Right cardiac atrium (tissue), 5 donors: ENCODE measurements around the gene TP73. TPM values are rescaled to one million over a fixed set of nuclear protein-coding genes. Genes with fewer than 3 reads are reported as not detected.

ENCODE experiments used
- ATAC-seq, 2 donors: fragments of 200-7000 bp; cut with Tn5 transposase; one replicate each; pipeline versions ENCODE4 v1.8.0 to v1.9.1; 2020; ENCODE audit warnings: moderate library complexity in 2 of 2, mild to moderate bottlenecking in 1 of 2
- DNase-seq, 3 donors: peaks; one replicate each; pipeline ENCODE4 v3.0.0-alpha.2; 2020
- H3K27ac ChIP-seq: one replicate; pipeline ENCODE4 v1.5.1; 2013; ENCODE audit warnings: mild to moderate bottlenecking, low read length, control low read depth, moderate library complexity
- H3K27me3 ChIP-seq: one replicate; pipeline ENCODE4 v1.6.1; 2013; ENCODE audit not compliant: control insufficient read depth, insufficient read depth
- H3K4me1 ChIP-seq: one replicate; pipeline ENCODE4 v1.6.1; 2013; ENCODE audit warnings: low read length; ENCODE audit not compliant: control insufficient read depth, insufficient read depth
- H3K4me3 ChIP-seq: one replicate; pipeline ENCODE4 v1.5.1; 2013; ENCODE audit warnings: low read length, control low read depth
- H3K9me3 ChIP-seq: one replicate; pipeline ENCODE4 v1.6.1; 2013; ENCODE audit warnings: low read length; ENCODE audit not compliant: control insufficient read depth
- WGBS: extraction: QIAGEN DNeasy Blood & Tissue Kit; methylation state at CpG from one replicate; pipeline ENCODE4 v1.1.7; 2013; 5-methylcytosine and 5-hydroxymethylcytosine counted together
- intact Hi-C, 4 donors: fragments of 100-400 bp; cut with DNase I; formaldehyde crosslinking; loops; one replicate each; pipeline versions ENCODE4 v1.11.0 to v1.14.0; 2022 to 2023
- polyA plus RNA-seq: library from polyadenylated mRNA; stranded (reverse); fragments of 200-250 nt; gene quantifications from one replicate; pipeline ENCODE4 v1.2.3, GENCODE V29; 2013
- total RNA-seq, 4 donors: library from RNA; stranded (reverse); fragmentation: NEBNext Ultra II Directional; extraction: Animal tissue kit (Norgen Biotek cat#: 25700); gene quantifications; one replicate each; pipeline ENCODE4 v1.2.1, GENCODE V29; 2021
- donor health status: healthy with polysubstance abuse.
- donor health status: DM: no; HTN: yes; CAD: no.
- donor health status: DM: no; HTN: no; CAD: no.
- donor health status: DM: no; HTN: yes; CAD: no; lungs with severe emphysema.
- donor health status: DM: yes; HTN: yes; CAD: no.

TP73 gene
- total and polyA plus RNA-seq, 5 donors, result 0.07 to 0.18 TPM; not detected in 3

DNA sequence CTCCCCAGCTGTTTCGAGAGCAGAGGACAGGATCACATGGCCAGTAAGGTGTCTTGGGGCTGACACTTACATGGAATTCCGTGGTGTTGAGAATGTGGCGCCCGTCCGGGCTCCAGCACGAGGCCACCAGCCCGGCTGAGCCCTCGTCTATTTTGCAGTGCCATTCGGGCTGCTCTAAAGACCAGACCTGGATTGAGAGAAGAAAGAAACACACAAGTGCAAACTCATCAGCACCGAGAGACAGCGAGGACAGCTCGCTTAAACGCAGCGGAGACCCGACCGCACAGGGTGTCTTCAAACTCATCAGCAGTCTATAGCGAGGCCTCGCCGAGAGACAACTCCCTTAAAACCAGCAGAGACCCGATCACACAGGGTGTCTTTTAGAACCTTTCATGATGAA is 5.7 kb upstream of the TP73 start:
- Histone ChIP-seq H3K9me3 (no peaks in the 10 kb centered on the region), H3K4me1 (no peaks in the 10 kb centered on the region), H3K4me3 (no peak overlapping the region), H3K27me3 (no peaks in the 10 kb centered on the region), H3K27ac (no peak overlapping the region)
- WGBS, result 93% methylated on average over 20 of the region's 20 CpGs
- intact Hi-C loops, result no loop called here
- ATAC-seq (no peak), DNase-seq (no peak)

- H3K27me3 ChIP-seq, result no peaks in the 10 kb centered on the region
- H3K4me3 ChIP-seq, result peak within 1 kb of the TSS; percentile 78
- peak within 1 kb of the TSS; percentile 48 for H3K27ac ChIP-seq
- intact Hi-C loops, result no loop called here
- 3% methylated on average over 60 of the region's 60 CpGs for WGBS
- H3K4me1 ChIP-seq, result no peaks in the 10 kb centered on the region
- DNase-seq (peak; percentile 92 to 97 (median 95)), ATAC-seq (peak; percentile 92 to 94)
- H3K9me3 ChIP-seq, result no peaks in the 10 kb centered on the region
These were observed 2.7 kb upstream of the TP73 start, which contains the start of gene WRAP73 for GRCh38 chr1:3649342-3650247. TSS of gene WRAP73 (minus strand) at chr1:3650103. CDS start at chr1:3649999, 104 bp downstream.

DNA sequence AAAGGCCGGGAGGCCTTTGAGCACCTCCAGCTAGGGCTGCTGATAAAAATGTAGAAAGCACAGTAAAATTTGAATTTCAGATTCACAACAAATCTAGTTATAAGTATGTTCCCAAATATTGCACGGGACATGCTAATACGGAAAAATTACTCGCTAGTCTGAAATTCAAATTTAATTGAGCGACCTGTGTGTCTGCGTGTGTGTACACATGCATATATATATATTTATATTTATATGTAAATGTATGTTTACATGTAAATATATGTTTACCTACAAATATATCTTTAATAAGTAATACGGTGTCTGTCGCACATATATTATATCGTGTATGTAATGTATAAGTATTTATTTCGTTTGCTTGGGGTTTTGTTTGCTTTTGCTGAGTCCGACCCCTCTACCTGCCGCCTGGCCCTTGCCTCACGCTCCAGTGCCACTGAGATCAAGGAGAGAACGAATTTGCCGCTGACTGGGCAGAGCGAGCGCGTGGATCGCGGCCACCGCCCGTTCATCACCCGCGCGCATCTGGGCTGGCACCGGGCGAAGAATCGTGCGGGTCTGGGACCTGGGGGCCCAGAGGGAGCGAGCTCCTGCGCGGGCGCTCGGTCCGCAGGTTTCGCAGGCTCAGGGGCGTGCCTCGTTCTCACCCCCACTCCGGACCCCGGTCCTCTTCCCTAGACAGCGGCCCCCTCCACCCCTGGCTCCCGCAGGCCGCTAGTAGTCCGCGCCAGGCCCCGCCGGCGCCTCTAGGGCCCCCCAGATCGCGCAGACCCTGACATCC is 1.9 kb upstream of the TP73 start:
- peak overlapping the region; percentile 78 for H3K4me3 ChIP-seq
- intact Hi-C loops, result no loop called here
- WGBS, result 9% methylated on average over 50 of the region's 50 CpGs
- no peaks in the 10 kb centered on the region for H3K27me3 ChIP-seq
- peak in 1 of 3 donors; percentile 58 for DNase-seq
- H3K4me1 ChIP-seq, result no peaks in the 10 kb centered on the region
- H3K9me3 ChIP-seq, result no peaks in the 10 kb centered on the region
- H3K27ac ChIP-seq, result no peak overlapping the region
- ATAC-seq, result peak in 1 of 2 donors; percentile 4

DNA sequence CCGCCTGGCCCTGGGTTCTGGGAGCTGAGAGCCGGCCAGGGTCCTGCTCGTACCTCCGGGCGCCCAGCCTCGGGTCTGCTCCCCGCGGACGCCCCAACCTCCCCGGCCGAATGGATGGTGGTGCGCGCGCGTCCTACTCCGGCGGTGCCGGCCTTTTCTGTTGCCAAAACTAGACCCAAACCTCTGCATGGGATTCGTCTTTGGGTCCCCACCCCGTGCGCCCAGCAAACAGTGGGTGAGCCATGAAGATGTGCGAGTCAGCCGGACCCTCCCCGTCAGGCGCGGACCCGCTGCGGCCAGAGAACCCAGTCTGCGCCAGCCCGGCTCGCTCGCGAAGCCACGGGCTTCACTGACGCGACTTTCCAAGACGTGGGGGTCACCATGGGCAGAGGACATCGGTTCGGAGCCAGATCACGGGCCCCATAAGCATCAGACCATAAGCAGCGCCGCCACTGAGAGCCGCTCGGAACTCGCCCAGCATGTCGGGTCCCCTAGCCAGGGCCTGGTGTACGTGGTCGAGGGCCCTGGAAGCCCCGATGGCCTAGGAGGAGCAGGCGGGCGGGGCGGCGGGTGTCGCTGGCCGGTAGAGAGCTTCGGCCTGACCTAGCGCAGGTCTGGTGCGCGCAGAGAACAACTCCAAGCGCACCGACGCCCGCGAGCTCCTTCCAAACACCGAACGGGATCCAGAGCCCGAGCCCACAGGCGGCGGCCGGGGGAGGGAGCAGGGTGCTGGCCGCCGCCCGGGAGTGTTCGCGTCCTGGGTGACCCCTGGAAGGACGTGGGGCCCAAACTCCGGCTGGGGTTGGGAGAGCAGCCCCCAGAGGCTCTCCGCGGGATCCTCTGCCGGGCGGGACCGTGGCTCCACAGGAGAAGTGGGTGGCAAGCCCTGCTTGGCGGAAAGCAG is 1.0 kb upstream of the TP73 start:
- DNase-seq (peak in 1 of 3 donors; percentile 53), ATAC-seq (no peak)
- Histone ChIP-seq H3K27ac (no peak overlapping the region), H3K27me3 (no peaks in the 10 kb centered on the region), H3K4me3 (peak overlapping the region; percentile 8), H3K4me1 (no peaks in the 10 kb centered on the region), H3K9me3 (no peaks in the 10 kb centered on the region)
- intact Hi-C loops, result no loop called here
- 6% methylated on average over 83 of the region's 83 CpGs for WGBS

GRCh38 chr1:3652548-3653285 is 401 bp downstream of the TP73 start:
- 11% methylated on average over 68 of the region's 68 CpGs for WGBS
- no peak overlapping the region for H3K27ac ChIP-seq
- intact Hi-C loops, result no loop called here
- peak overlapping the region; percentile 8 for H3K4me3 ChIP-seq
- no peaks in the 10 kb centered on the region for H3K27me3 ChIP-seq
- H3K4me1 ChIP-seq, result no peaks in the 10 kb centered on the region
- ATAC-seq (no peak), DNase-seq (peak in 1 of 3 donors; percentile 63)
- H3K9me3 ChIP-seq, result no peaks in the 10 kb centered on the region

DNA sequence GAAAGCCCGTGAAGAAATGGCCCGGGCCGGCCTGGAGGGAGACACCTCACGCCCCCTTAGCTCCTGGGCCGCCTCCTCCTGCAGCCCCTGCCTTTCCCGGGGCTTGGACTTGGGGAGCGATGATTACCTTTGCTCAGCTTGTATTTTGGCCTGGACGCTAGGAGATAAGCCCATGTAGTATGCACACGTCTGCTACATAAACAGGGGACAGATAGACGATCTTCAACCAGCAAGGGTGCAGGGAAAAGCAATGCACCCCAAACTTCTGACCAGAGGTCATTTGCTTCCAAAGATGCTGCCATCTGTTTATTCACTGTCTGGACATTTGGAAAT is 936 bp downstream of the TP73 start:
- intact Hi-C loops, result no loop called here
- ATAC-seq (no peak), DNase-seq (no peak)
- Histone ChIP-seq H3K27ac (no peak overlapping the region), H3K9me3 (no peaks in the 10 kb centered on the region), H3K4me1 (no peaks in the 10 kb centered on the region), H3K4me3 (no peak overlapping the region), H3K27me3 (no peaks in the 10 kb centered on the region)
- WGBS, result 46% methylated on average over 10 of the region's 10 CpGs

- Histone ChIP-seq H3K4me1 (no peaks in the 10 kb centered on the region), H3K9me3 (no peaks in the 10 kb centered on the region), H3K4me3 (no peak overlapping the region), H3K27ac (no peak overlapping the region), H3K27me3 (no peaks in the 10 kb centered on the region)
- DNase-seq (peak in 2 of 3 donors; percentile 8 to 64), ATAC-seq (peak; percentile 34 to 58)
- intact Hi-C loops, result no loop called here
- 69% methylated on average over 22 of the region's 22 CpGs for WGBS
These were observed 2.4 kb downstream of the TP73 start for GRCh38 chr1:3654549-3655281.

DNA sequence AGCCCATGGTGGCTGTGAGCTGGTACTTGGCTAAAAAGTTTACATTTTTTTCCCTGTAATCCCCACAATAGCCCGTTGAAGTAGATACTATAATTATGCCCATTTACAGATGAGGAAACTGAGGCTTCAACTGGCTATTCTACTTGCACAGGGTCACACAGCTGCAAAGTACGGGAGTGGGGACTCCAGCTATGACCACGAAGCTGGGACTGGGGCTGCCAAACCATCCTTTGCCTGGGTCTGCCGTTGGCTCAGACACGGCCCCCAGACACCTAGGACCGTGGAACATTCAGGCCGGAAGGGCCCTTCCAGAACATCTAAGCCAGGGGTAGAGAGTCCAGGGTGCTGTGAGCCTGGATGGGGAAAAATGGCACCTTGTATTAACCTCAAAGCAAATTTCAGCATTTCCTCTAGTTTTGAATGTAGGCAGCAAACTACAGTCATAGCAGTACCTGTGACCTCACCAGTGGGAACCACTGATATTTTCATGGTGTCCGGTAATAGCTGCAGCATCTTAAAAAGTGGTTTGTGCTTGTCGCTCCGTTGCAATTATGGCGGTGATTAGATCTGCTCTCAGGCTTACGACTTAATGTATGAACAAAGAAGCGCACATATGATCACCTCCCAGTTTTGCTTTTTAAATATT is 4.3 kb downstream of the TP73 start:
- 90% methylated on average over 13 of the region's 13 CpGs for WGBS
- H3K9me3 ChIP-seq, result no peaks in the 10 kb centered on the region
- no peak for ATAC-seq
- intact Hi-C loops, result no loop called here
- no peaks in the 10 kb centered on the region for H3K27me3 ChIP-seq
- no peak overlapping the region for H3K4me3 ChIP-seq
- peak in 1 of 3 donors; percentile 4 for DNase-seq
- no peaks in the 10 kb centered on the region for H3K4me1 ChIP-seq
- no peak overlapping the region for H3K27ac ChIP-seq

DNA sequence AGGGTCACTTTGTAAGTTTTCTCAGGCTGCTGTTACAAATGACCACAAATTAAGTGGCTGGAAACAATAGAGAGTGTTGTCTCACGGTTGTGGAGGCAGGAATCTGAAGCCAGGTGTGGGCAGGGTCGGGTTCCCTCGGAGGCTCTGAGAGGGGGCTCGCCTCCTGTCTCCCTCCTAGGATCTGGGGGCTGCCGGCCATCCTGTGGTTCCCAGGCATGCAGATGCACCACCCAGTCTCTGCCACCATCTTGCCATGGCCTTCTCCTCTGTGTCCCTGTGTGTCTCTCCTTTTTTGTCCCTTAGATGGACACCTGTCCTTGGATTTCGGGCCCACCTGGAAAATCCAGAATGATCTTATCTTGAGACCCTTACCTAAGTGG is 4.8 kb downstream of the TP73 start:
- intact Hi-C loops, result no loop called here
- ATAC-seq (no peak), DNase-seq (no peak)
- Histone ChIP-seq H3K9me3 (no peaks in the 10 kb centered on the region), H3K27ac (no peak overlapping the region), H3K4me3 (no peak overlapping the region), H3K27me3 (no peaks in the 10 kb centered on the region), H3K4me1 (no peaks in the 10 kb centered on the region)
- WGBS, result 80% methylated on average over 6 of the region's 6 CpGs
